ENCODE data around the gene LASP1.

The LASP1 gene

DNA sequence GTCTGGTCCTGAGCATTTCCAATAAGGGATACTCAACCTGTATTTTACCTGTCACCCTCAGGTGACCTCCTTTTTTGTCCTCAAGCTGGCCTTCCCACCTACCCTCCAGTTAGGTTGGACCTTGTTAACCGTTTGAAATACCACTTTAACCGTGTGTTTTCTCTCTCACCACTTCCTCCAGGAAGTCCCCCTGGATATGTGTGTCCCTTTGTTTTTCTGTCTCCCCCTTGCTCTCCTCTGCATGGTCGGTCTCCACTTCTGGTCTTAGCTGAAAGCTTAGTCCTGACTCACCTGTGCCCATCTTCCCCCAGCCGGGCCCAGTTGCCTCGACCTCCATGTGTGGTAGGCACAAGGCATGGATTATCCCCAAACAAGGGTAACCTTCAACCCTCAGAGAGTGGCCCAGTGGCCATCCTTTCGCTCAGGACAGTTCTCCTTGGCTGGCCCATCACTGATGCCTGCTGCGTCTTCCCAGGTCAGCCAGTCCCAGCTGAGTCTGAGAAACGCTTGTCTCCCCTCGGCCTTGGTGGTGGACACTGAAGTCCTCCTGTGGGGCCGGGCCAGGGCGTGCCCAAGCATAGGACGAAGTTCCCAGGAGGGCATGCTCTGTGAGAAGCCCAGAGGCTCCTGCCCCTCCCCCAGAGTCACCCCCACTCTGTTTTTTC, 20.0 kb downstream of the LASP1 start:
- no peak for DNase-seq

DNA sequence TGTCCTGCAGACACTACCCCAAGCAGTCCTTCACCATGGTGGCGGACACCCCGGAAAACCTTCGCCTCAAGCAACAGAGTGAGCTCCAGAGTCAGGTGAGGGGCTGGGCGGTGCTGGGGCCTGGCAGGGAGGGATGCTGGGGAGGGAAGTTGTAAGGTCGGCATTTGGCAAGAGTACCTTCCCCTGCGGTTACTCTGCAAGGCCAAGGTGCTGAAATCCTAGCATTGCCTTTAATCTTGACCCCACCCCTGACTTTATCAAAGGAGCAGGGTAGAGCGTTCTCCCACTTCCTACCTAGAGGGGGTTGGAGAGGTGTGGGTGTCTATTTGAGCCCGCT, 20.5 kb downstream of the LASP1 start:
- DNase-seq: no peak

DNA sequence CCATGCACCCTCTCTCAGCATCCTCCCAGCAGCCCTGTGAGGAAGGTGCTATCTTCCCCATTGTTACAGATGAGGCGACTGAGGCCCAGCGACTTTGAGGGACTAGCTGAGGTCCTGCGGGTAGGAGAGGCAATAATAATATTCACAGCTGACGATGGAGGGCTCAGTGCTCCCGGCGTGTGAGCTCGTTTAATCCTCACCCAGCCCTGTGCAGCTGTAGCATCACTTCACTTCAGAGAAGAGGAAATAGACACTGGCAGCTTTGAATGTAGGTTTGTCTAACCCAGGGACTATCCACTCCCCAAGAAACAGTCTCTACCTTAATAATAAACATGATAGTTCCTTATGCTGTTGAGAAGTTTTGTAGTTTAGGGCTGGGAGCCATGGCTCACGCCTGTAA, 21.6 kb downstream of the LASP1 start:
- no peak for DNase-seq

DNA sequence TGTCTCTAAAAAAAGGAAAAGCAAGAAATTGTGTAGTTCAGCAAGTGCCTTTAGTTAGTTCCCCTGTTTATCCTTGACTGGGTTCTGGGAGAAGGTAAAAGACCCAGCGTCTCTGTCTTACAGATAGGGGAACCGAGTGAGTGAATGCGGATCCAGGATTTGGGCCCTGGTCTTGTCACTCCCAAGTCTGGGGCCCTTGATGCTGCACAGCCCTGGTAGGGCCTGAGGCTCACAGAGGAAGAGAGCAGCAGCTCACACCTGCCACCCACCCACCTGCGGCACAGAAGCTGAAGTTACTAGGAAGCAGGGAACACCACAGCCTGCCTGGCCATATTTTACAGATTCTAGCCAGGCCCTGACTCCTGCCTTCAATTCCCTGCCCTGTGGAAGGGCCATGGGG, 22.2 kb downstream of the LASP1 start:
- DNase-seq: no peak

DNA sequence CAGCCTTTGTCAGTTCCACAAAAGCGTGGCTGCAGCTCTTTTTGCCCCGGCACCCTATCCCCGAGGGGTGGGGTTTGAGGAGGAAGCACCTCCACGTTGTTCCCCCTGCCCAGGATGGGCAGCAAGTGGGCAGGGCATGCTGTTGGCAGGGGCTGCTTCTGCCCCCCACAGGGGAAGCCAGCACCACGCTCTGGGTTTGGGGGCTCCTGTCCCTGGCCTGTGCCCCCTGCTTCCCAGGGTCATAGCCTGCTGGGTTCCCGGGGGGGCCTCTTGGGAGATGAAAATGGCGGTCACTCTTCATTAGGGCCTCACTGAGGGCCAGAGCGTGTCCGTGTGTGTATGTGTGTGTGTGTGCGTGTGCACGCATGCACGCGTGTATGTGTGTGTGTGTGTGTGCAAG, 22.8 kb downstream of the LASP1 start:
- no peak for DNase-seq

DNA sequence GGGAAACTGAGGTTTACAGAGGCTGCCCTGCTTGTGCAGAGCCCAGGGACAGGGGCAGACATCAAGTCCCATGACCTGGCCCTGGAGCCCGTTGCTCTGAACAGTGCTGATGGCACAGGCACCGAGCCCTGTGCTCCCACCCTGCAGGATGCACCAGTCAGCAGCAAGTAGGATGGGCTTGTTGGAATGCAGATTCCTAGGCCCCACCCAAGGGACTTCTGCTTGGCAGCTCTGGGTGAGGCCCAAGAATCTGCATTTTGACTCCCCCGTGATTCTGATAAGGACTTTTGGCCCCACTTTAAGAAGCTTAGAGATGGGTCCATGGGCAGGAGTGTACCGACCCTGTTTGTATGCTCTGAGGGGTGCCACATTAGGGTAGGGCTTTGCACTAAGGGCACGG, 23.3 kb downstream of the LASP1 start:
- DNase-seq: no peak

DNA sequence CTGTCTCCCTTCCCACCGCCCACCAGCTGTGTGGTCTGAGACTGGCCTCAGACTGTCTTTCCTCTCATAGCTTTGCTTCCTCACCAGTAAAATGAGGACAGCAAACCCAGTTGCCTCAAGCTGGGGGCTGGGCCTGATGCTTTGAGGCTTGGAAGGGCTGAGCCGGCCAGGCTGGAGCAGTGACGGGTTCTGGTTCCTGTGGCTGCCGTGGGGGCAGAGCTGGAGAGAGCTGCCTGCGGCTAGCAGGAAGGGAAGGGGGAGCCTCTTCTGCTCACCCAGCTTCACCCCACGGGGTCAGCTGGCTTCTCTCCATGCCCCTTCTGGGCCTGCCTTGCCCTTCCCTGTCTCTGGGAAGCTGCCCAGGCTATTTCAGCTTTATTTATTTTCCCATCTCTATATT, 23.7 kb downstream of the LASP1 start:
- no peak for DNase-seq

DNA sequence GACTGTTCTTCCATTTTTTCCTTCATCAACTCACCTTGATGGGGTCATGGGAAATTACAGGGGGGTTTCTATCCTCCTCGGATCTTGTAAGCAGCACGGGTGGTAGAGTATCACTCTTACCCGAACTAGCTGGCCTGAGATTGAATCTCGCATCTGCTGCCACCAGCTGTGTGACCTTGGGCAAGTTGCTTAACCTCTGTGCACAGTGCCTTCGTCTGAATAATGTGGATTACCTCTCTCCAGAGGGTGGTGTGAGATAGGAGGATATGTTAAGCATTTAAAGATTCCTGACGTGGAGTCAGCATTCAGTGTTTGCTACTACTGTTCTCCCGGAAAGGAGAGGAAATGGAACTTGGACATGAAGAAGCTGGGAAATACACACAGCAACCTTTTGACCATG, 24.4 kb downstream of the LASP1 start:
- DNase-seq: no peak

DNA sequence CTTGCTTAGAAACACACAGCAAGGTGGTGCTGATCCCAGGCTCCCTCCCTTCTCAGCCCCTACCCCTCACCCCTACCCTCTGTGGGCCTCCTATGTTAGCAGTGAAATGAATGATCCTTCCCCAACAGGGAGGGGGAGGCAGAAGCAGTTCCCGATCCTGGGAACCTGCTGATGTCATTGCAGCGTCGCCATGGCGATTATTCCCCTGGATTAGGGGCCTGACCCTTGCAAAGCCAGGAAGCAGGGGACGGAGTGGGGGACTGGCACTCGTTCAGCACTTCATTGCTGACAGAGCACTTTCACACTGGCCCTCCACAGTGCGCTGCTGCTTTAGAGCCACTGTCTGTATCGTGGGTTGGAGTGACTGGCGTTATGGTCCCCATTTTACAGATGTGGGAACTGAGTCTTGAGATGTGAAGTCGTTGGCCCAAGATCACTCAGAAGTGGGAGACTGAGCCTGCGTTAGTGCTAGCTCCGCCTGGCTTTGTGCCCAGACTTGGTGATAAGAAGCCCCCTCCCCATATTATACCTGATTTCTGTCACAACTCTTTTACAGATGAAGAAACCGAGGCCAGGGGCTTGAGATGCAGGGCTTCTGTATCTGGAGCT, 26.6 kb downstream of the LASP1 start:
- no peak for DNase-seq

DNA sequence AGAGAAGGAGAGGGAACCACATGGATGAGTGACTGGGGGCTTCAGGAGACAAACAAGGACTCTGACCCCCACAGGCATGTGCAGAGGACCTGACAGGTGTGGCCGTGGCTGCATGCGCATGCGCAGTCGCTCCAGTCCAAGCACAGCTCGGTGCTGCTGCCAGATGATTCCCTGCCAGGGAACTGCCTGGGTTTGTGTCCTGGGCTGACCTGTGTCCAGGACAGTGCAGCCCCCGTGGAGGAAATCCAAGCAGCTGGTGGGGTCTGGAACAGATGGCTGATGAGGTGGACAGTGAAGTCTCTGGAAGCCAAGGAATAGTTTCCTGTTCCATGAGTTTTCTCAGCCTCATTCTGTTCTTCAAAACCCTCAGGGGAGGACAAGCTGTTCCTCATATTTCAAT, 27.3 kb downstream of the LASP1 start:
- no peak for DNase-seq

DNA sequence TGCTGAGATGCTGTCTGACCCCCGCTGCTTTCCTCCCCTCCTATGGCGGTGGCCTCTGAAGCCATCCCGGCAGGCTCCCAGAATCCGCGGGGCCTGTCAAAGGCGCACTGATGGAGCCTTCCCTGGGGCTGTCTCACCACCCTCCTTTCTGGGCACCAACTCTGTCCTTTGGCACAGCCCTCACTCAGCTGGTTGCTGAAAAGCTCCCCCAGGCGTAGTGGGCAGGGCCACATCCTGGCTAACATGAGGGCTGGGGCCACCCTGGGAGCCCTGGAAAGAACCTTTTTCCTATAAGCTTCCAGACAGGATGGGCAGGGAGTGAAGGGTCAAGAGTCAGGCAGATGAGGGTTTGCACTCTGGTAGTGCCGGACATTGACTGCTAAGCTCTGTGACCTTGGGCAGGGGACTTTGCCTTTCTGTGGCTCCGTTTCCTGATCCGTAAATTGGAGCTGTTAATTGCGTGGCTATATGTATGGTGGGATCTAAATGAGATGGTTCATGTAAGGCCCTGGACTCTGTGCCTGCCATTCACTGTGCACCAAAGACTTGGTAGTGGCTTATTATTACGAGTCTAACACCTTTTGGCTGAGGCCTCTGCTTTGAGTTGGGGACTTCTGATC, 27.9 kb downstream of the LASP1 start:
- no peak for DNase-seq

DNA sequence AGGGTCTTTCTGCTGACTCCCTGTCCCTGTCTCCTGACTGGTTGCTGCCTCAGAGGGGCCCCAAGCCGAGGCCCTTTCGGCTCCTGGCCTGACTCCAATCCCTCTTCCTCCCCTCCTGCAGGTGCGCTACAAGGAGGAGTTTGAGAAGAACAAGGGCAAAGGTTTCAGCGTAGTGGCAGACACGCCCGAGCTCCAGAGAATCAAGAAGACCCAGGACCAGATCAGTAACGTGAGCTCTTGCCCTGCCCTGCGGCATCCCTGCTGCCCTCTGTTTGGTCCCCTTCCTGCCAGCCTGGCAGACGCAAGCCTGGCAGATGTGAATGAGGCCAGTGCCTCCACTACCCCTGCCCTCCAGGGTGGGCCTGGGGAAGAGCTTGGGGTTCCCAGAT, 28.4 kb downstream of the LASP1 start:
- DNase-seq: no peak

DNA sequence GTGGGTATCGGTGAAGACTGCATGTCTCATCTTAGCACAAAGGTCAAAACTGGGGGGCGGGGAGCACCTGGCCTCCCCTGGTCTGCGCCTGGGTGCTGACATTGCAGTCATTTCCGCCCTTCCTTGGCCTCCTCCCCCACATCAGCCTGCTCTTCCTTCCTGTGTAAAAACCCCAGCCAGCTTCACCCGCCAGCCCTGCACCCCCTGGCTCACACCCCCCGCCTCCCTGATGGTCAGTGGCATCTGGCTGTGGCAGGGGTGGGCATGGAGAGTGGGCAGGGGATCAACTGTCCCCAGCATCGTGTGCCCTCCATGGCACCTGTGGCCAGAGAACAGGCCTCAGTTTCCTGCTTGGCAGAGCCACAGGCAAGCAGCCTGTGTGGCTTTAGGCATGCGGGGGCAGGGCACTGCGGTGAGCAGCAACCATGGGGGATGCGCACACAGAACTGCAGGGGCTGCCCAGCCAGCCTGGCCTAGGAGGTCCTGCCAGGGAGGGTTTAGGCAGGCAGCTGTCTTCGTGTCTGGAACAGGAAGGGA, 29.0 kb downstream of the LASP1 start:
- DNase-seq: no peak

DNA sequence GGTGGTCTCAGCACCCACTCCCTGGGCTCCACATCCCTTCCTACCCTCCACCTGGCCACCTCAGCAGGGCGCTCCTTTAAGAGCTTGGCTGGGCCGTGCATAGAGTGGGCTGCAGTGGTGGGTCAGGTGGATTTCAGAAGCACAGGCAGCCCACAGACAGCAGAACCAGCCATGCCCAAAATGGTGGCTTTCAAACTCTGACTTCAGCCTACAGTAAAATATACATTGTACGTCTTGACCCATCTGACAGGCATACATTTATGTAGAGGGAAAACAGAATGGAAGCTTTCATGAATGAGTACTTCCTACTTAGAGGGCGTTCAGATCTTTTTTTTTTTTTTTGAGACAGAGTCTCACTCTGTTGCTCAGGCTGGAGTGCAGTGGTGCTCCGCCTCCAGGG, 29.6 kb downstream of the LASP1 start:
- no peak for DNase-seq

DNA sequence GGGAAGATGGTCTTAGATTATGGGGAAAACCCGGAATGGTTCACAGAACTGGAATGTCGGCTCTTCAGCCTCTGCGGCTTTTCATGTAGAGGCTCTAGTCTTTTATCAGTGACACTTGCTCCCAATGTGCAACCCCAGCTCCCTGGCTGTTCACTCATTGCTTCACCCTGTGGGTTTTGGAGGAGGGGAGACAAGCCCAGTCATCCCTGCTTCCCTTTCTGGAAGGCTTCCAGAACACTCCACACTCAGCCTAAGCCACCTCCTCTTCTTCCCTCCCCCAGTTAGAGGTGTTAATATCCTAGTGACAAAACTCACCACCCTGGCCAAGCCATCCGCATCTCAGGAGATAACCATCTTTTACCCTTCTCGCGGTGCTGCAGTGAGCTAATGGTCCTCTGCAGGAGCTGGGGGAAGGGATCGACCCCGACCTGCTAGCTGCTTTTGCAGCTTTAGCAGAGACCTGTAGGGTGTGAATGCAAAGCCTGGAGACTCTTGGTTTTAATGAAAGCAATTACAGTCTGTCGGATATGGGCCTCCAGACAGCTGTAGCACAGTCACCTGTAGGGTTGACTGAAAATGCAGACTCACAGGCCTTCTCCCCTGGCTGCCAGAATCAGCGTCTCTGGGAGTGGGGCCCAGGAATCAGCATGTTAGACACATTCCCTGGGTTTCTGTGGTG, 31.3 kb downstream of the LASP1 start:
- DNase-seq: no peak

DNA sequence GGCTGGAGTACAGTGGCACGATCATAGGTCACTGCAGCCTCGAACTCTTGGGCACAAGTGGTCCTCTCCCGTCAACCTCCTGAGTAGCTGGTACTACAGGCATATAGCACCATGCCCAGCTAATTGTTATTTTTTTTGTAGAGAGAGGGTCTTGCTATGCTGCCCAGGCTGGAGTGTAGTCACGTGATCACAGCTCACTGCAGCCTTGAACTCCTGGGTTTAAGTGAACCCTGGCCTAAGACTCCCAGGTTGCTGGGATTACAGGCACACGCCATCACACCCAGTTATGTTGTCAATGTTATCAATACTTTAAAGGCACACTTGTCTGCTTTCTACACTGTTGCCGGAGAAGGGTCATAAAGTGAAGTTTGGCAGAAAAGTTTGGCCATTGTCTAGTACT, 33.5 kb downstream of the LASP1 start:
- no peak for DNase-seq

DNA sequence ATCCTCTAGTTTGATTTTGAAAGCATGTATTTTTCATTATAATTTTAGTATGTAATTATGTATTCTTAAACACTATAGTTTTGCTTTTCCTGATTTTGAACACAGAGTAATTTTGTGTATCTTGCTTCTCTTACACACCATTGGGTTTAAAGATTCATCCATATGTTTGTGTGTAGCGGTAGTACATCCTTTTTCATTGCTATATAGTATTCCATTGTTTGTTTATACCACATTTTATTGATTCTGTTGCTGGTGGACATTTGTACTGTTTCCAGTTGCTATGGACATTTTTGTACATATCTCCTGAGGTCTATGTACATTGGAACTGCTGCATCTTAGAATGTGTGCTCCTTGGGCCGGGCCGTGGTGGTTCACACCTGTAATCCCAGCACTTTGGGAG, 35.0 kb downstream of the LASP1 start:
- DNase-seq: no peak

DNA sequence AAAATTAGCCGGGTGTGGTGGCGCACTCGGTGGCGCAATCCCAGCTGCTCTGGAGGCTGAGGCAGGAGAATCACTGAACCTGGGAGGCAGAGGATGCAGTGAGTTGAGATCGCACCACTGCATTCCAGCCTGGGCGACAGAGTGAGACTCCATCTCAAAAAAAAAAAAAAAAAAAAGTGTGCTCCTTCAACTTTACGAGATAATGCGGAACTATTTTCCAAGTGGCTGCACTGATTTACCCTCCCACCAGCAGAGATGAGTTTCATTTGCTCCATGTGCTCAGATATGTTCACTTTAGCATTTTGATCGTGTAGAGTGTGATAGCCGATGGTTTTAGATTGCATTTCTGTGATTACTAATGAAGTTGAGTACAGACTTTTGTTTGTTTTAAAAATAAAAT, 35.5 kb downstream of the LASP1 start:
- no peak for DNase-seq

DNA sequence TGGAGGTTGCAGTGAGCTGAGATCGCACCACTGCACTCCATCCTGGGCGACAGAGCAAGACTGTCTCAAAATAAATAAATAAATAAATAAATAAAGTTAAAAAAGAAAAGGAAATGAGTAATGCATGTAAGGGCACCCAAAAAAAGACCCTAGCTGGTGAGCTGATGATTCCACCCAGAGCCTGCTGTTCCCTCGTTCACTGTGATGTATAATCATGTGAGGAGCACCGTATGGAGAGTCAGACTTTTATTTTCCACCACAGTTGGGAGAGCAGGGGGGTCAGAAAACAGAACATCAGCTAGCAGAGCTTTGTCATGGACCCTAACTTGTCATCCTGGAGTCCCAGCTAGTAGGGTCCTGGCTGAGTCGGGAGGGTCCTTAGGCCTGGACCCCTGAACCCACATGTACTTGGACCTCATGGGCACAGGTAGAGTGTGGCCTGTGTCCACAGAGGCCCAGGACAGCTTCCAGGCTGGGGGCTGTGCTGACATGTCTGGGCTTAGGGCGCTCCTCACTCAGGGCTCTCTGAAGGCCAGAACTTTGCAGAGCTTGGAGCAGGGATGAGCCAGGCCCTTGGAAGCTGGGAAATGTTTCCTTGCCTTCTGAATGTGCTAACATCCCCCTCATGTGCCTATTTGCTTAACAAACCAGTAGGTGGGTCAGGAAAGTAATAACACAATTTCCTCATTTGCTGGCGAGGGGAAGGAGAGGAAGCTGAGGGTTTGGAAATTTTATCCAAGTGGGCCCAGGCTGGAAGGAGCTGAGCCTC, 36.8 kb downstream of the LASP1 start:
- no peak for DNase-seq

DNA sequence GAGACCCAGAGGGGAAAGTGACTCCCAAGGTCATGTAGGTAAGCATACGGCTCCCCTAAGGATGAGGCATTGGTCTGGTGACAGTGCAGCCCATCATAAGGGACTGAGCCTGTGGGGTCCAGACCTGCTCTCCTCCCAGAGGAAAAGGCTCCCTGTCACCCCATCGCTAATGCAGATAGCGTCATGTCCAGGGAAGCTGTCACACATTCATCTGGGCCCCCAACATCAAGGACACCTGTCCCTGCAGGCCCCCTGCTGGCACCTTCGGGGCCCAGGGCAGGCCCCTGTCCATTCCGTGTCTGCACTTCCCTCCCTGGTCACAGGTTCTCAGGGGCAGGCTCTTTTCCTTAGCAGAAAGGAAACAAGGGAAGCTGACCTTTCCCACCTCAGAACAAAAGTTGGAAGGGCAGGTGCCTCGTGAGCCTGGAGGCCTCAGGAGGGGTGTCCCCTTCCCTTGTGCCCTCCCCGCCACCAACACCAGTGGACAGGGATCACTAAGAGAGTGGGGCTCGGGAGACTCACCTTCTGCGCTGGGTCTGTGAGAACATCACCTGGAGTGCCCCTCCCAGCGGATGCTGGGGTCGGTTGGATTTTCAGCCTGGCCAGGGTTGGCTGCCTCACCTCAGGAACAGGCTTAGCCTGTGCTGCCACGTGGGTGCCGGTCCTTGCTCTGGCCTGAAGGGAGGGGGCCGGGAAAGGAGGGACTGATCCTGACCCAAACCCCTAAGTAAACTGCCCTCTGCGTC, 38.2 kb downstream of the LASP1 start:
- no peak for DNase-seq

DNA sequence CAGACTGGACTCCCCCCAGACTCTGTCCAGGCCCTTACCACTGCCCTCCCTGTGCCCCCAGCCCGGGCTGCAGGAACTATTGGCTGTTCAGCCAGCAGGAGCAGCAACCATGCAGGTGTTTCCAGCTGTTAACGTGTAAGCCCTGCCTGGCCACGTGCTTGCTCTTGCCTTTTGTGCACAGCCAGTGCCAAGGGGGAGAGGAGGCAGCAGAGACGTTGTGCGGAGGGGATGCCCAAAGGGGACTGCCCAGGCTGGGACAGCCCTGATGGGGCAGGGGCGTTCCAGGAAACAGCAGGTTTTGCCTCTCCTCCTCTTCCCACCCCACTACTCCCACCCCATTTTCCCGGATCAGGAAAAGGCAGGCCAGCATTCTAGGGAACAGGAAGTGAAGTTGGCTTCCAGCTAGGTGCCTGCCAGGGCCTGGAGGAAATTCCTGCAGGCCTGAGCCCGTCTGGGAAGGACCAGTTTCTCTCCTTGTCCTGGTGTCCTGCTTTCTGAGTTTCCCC, 38.9 kb downstream of the LASP1 start:
- DNase-seq: no peak

DNA sequence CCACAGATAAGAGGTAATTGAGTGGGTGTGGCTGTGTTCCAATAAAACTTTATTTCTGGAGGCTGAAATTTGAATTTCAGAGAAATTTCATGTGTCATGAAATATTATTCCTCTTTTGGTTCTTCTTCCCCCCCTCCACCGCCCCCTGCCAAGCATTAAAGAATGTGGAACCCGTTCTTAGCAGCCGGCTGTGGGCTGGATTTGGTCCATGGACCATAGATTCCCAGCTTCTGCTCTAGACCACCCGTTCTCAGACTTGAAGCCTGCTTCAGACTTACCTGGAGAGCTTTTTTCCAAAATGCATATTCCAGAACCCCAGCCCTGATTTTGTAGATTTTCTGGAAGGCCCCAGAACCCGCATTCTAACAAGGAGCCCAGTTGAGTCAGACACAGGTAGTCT, 40.5 kb downstream of the LASP1 start:
- DNase-seq: no peak
